ENCODE results near the gene NSDHL.

- TF ChIP-seq CTCF (IDR thresholded peaks at IDR 0.05; ENCODE audit: low read depth, low read length) (no peak), POLR2A (IDR thresholded peaks at IDR 0.05; ENCODE audit: extremely low read depth, insufficient read length) (no peak)
Observed at GRCh38 chrX:152844256-152844655, 13.4 kb downstream of the NSDHL start.

Measured in NB4 (cell line).